ENCODE results near the gene DLG2.

DLG2 gene

DNA sequence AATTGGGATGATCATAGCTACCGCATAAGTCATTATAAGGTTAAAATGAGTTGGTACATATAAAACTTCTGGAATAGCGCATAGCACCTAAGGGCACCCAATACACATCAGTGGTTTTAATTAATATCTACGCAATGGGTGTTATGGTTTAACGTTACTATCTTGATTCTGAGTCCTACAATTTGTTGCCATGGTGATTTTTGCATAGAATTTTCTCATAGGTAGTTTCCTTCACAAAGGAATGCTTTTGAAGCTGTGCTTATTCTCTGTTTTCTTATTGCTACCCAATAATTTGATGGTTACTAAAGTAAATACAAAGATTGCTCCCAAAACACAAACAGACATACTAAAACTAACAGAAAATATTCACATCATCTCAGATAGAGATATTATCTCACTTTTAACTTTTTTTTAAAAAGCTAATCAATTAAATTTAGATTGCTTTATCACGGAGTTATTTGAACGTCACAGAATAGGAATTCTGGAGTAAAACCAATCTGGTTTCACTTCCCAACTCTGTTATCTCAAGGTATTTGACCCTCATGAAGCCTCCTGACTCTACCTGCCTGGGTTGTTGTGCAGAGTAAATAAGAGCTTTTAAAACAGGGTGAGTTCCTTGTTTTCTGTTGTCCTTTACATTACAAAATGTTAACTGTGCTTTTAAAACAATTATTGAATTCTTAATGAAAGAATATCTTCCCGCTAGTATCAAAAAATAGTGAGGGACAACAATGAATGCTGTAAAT lies 1705.5 kb downstream of the DLG2 start:
- DNase-seq (ENCODE audit: low spot score) = no peak

DNA sequence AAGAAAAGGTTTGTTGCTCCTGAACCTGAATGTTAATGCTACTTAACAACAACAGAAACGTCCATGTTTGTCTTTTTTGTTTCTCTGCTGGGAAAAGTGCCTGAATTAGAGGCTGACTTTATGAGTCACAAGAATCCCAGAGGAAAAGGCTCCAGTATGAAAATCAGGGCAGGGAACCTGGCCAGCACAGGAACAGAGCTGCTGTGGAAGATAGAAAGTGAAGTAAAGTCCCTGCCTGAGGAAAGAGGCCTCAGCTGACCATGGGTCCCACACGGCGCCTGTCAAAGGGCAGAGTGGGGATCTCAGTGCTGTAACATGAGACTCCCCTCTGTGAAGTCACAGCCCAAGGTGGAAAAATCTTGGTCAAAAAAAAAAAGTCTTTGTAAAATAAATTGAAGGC lies 1708.7 kb downstream of the DLG2 start:
- DNase-seq (ENCODE audit: low spot score) = no peak

DNA sequence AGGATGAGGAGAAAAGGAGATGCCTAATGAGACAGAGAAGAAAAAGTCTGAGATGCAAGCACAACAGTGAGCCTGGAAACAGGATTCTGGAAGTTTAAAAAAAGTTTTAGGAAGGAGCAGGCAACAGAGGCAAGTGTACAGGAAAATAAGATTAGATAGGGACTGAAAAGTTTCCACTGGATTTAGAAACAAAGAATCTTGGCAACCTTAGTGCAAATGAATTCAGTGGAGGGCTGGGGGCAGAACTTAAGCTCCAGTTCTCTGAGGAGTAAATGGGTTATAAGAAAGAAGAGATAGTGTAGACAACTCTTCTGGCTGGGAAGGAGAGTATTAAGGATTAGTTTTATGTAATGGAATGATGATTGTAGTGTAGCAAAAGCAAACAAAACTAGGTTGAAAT lies 1712.1 kb downstream of the DLG2 start:
- DNase-seq (ENCODE audit: low spot score) = no peak

DNA sequence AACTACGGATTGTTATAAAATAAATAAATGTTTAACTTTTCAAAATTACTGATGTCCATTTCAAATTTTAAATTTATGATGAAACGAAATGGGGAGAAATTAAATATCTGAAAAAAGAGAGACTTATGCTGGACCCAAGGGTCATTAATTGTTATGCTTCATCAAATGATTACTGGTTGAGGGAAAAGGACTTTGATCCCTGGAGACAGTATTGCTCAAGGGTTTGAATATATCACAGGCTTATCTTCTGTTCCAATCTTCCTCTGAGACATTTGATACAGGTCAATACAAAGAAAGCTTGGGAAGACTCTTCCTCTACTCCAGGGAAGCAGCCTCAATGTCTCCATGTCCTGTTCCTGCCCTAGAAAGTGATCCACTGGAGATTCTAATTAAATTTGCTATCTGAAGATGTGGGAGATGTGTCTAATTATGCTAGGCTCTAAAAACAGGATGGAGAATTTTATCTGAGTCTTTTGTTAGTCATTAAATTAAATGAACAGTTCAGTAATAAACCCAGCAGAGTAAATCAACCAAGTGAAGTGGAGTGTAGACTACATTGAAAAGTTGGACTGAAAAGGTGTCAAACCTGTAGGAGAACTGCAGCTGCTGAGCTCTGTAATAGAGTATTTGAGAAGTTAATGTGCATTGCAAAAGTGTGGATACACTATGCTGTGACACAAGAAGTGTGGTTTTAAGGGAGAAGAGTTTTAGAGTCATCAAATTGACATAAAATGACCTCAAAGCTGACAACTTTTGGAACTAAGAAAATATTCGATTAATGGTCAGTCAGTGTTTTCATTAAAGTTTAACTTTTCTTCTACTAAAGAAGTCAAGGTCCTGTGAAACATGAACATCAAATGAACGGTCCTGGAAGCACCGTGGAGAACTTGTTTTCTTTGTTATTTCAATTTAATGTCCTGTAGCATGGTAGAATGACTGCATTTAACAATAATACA lies 1717.3 kb downstream of the DLG2 start:
- no peak for DNase-seq (ENCODE audit: low spot score)

DNA sequence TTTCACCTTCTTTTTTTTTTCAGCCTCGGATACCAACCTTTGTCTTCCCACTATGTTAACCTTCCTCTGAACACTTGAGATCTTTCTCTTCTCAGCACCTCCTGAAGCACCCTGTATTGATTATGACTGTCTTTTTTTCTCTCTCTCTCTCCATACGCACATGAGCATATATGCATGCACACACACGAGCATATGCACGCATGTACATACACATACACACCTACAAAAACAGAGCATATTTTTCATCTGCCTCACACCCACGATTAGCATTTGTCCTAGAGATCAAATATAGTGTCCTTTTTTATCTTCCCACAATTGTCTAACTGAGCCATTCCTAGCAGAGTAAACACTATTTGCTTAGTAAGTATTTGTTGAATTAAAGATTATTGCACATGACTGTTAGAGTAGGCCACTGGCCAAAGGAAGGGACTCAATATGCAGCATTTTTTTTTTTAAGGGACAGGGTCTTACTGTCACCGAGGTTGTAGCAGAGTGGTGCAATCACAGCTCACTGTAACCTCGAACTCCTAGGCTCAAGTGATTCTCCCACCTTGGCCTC lies 1718.8 kb downstream of the DLG2 start:
- no peak for DNase-seq (ENCODE audit: low spot score)

DNA sequence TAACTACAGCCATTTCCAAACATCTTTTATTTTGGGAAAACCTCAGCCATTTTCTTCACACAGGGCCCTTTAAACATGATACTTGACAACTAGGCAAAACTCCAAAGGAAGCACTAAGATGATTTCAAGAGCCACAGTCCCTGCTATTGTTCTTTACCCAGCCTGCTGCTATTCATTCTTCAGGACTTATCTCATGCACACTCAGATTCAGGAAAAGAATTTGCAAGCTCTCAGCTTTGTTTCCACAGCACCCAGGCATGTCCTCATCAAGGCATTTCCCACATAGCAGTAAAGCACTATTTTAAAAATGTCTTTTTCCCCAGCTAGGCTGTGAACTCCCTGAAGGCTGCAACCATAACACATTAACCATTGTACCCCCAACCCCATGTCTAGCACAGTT lies 1731.6 kb downstream of the DLG2 start:
- DNase-seq (ENCODE audit: low spot score) = no peak

DNA sequence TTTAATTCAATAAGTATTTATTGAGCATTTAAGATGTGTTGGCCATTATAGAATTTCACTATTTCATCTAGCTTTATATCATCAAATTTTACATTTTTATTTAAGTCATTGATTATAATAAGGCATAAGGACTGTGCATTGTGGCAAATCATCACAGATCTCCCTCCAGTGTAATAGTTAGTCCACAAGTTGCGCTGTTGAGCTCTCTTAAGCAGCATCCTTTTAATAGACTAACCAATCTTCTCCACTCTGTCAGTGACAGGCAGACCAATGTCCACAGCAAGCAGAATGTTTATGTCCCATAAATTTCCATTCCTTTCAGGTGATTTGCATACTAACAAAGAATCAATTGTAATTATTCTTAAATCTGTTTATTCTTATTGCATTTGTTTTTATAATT lies 1745.7 kb downstream of the DLG2 start:
- DNase-seq (ENCODE audit: low spot score) = no peak

DNA sequence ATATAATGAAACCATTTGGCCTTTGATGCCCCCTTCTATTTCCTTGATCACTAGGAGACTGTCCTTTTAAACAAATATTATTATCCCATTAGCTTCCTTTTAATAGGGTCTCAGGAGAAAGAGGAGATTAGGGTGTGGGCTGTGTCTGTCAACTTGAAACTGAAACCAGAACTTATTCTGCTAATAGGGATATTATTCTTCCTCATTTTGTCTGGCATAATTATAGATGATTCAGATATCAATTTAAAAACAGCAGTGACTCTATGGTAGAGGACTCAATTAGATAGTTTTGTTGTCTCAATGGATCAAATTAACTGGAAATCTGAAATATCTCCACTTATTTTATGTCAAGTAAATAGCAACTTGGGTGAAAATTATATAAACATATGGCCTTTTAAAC lies 1756.1 kb downstream of the DLG2 start:
- DNase-seq (ENCODE audit: low spot score) = no peak

DNA sequence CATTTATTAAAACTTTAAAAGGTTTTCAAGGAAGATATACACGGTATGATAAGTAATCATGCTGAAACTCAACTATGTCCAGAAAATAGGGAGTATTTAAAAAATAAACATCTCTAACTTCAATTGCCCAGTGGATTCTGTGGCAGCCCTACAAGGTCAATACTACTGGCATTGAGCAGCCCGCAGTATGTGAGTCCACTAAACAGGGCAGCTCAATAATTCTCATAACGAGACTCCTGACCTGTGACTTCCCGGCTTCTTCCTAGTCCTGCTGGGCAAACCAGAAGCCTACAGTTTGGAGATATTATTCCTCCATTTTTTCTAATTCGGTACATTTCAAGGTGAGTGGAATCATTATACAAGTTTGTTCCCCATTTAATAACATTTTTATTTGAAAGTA lies 1760.5 kb downstream of the DLG2 start:
- DNase-seq (ENCODE audit: low spot score) = no peak

DNA sequence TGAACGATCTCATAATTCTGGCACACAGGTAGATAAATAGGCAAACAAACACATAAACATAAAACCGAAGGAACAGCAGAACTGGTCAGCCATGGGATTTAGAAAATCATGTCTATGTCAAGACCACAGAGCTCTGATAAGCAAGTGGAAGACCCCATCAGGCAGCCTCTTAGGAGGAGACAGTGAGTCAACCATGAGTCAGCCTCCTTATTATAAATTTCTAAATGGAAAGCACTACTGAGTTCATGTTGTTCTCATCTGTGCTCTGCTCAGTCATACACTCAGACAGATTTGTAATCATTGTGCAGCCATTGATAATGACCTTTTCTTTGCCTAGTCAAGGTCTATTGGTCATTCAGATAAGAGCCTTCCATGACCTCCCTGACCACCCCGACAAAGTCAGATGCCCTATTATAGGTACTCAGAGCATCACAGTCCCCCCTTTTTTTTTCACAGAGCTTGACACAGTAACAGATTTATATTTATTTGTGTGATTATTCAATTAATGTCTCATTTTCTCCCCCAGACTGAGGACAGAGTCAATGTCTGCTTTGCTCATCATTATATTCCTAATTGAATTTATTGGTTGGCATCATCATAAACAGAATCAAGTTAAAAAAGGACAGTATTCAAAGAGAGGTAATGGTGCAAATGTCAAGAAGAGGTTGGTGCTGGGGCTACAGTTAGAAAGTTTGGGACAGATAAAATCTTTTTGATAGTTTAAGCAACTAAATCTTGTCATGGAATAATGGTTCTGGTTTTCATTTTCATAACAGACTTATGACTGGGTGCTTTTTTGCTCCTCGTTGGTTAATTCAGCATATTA lies 1761.3 kb downstream of the DLG2 start:
- no peak for DNase-seq (ENCODE audit: low spot score)

DNA sequence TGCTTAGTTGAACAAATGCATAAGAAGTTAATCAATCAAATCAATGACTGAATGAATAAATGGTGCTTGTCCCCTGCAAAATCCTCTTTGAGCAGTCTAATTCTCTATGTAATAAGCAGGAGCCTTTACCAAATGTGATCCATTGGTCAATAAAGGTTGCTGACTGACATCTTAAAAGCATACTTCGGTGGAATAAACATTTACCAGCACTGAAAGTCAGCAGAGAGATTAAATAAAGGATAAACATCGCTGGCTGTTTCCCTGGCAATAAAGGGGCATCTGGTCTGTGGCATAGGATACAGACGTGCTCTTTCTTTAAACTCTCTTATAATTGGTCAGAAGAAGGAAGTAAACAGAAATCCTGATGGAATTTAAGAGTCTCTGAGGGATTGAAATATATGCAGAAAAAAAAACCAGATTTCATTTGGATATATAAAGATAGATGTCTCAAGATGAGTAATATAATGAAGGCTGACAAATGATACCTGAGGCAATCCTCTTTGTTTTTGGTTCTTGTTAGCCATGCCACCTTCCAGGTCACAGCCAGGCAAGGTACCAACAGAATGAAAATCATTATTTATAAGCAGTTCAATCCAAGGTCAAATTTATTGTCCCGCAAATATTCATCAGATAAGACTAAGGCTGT lies 1762.6 kb downstream of the DLG2 start:
- no peak for DNase-seq (ENCODE audit: low spot score)

DNA sequence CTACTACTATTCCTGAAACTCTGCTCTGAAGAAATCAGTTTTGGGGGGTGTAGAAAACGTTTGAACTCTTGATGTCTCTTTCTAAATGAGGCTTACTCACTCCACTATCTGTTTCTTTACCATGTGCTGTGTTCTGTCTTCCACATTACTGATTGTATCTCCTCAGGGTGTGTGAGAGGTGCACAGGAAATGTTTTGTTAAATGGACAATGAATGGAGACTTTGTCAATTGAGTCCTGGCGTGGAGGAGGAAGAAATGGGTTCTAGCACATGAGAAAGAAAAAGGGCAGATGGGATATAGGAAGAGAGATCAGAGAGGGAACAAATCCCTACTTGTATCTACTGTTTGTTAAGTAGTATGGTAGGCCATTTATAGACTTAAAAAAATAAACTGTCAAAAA lies 1763.9 kb downstream of the DLG2 start:
- DNase-seq (ENCODE audit: low spot score) = no peak

DNA sequence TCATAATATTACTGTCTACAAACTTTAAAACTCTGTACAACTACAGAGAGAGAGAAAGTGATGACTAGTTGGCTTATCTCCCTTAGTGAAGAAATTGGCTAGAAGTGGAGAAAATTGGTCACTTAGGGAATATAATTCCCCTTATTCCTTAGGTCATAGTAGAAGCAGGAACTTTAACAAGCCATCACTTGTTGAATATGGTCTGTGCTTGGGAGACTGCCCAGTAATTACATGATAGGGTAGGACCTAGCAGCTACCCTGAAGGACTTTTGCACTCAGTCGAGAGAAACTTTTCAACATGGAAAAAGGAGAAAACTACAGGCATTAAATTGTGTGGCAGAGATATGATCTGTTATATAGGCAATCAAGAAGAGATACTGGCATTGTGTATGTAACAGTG lies 1764.5 kb downstream of the DLG2 start:
- no peak for DNase-seq (ENCODE audit: low spot score)

DNA sequence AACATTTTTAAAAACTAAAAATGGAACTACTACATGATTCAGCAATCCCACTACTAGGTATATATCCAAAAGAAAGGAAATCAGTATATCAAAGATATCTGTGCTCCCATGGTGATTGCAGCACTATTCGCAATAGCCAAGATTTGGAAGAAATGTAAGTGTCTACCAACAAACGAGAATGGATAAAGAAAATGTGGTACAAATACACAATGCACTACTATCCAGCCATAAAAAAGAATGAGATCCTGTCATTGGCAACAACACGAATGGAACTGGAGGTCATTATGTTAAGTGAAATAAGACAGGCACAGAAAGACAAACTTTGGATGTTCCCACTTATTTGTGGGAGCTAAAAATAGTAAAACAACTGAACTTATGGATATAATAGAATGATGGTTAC lies 1765.1 kb downstream of the DLG2 start:
- no peak for DNase-seq (ENCODE audit: low spot score)

DNA sequence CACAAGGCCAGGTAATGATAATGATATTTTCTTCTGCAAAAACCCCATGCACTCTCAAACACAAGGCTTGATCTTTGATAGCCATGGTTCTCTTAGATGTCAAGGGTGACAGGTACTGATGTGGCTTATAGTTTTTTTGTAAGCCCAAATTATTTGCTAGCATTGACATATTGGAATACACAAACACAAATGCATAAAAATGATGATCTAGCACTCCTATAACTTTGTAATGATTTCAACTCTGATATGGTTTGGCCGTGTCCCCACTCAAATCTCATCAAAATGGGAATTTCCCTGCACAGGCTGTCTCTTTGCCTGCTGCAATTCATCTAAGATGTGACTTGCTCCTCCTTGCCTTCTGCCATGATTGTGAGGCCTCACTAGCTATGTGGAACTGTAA lies 1768.5 kb downstream of the DLG2 start:
- DNase-seq (ENCODE audit: low spot score) = no peak

DNA sequence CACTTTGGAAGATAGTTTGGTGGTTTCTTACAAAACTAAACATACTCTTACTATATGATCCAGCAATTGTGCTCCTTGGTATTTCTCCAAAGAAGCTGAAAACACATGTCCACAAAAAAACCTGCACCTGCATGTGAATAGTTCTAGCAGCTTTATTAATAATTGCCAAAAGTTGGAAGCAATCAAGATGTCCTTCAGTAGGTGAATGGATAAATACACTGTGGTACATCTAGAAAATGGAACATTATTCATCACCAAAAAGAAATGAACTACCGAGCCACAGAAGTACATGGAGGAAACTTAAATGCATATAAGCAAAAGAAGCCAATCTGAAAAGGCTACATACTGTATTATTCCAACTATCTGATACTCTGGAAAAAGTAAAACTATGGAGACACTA lies 1771.9 kb downstream of the DLG2 start:
- DNase-seq (ENCODE audit: low spot score) = no peak

DNA sequence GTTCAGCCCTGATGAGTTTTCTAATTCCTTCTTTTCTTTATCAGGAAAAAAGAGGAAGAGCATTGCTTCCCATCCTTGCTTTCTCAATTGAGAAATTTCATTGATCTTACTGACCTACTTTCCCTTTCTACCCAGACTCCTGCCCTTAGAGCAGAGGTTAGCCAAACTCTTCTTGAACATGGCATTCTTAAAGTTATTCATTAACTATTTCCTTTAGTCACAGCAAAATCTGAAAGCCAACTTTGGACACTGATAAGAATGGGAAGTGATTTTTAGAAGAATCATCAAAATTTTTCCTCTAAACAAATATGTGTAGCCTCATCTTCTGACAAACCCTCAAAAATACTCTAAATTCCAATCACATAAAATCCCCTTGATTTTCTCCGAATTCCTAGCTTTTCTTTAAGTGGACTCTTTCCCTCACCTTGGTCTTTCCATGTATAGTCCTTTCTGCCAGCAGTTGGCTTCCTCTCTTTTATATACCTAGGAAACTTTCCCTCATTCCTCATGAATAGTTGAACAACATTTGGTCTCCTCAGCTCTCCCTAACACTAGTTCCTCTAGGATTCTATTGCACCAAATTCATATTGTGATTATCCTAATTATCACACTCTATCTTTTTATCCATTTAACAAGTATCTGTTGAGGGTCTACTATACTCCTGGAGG lies 1774.2 kb downstream of the DLG2 start:
- DNase-seq (ENCODE audit: low spot score) = no peak

DNA sequence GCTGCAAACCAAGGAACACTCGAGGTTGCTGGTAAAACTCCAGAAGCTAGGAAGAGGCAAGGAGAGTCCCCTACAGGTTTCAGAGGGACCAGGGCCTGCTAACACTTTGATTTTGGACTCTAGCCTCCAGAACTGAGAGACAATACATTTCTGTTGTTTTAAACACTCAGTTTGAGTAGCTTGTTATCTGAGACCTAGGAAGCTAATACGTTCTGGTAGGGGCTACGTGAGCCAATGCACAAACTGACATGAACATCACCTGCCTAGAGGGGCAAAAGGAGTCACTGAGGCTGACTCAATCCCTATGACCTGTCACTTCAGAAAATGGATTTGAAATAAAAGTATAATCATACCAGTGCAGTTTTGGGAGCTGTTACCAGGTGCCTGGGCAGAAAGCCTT lies 1775.1 kb downstream of the DLG2 start:
- DNase-seq (ENCODE audit: low spot score) = no peak

DNA sequence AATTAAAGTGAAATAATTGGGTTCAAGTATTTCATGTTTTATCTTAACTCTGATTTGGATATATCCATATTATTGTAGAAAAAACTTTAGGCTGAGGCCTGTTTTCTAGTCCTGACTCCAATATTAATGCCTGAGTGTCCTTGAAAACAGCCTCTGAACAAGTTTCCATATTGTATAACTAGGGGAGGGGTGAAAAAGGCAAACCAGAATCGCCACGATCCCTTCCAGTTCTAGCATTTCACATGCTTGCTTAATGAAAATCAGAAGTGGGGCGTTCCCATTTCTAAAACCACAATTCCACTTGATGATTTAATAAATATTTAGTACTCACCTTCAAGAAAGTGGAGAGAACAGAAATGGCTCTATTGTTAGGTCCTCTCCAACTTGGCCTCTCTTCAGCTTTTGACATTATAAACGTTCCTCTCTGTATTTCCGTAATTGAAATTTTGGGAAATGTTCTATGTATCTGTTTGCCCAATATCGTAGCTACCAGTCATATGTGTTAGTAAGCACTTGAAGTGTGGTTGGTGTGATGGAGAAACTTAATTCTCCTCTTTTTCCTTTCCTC lies 1779.6 kb downstream of the DLG2 start:
- DNase-seq (ENCODE audit: low spot score) = no peak

DNA sequence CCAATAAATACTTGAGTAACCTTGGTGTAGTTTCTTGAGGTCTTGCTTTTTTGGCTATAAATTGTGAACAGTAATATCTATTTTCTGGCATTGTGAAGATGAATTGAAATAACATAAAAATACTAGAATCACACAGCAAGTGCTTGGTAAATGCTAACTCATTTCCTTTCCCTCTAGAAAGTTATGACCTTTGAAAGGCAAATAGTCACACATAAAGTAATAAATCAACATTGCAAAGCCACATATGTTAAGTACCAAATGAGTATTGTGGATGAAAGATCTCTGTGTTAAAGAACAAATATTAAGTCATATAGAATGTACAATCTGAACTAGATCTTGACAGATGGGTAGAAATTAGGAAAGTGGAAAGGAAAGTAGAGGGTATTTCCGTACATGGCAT lies 1781.3 kb downstream of the DLG2 start:
- no peak for DNase-seq (ENCODE audit: low spot score)

DNA sequence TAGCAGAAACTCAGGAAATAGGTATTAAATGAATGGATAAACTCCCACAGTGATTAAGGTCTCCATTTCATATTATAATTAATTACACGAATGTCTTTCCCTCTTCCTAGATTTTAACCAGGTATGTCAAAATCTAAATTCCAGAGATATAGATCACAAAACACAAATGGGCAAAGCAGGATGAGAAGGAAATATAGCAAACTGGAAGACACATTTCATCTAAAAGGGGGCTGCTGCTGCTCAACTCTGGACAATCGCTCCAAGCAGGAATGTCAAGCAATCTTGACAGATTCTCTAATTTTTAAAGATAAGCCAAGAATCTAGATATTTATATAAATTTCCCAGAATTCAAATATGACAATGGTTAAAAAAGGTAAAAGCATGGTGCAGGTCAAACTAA lies 1786.8 kb downstream of the DLG2 start:
- DNase-seq (ENCODE audit: low spot score) = no peak

Measured in CD4-positive, alpha-beta T cell treated with Interleukin-2 at 100 ng/mL for 4 hours (primary cell).